ENCODE measurements around the gene IMMP2L. TPM values are rescaled to one million over a fixed set of nuclear protein-coding genes. Genes with fewer than 3 reads are reported as not detected.

The IMMP2L gene
- total and polyA plus RNA-seq, 2 of the 8 experiments (the other 6 are each of a cell fraction or from before 2014, with no cell fraction given): 2.3 to 10.1 TPM

DNA sequence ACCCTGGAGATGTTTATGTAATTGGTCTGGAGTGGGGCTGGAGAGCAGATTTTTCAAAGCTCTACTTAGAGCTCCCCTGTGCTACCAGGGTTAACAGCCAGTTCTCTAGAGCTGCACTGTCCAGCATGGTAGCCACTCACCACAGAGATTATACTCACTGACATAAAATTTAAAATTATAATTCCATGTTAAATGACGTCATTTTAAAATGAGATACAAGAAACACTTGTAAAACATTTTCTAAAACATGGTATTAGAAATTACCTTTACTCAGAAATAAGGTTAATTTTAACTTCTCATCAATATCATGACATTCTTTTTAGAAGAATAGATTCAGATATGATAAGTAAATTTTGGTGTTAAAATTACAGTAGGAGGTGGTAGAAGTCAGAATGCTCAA lies 777.5 kb downstream of the IMMP2L start (continued):
- TF ChIP-seq SP4 (IDR thresholded peaks at IDR 0.05; ENCODE audit: low read length) (no peak), ATF3 (IDR thresholded peaks at IDR 0.05; ENCODE audit: insufficient read depth, low read depth, low read length) (no peak), NANOG (IDR thresholded peaks at IDR 0.05; ENCODE audit: insufficient read depth, low read depth, low read length, poor library complexity, severe bottlenecking) (no peak), CBX5 (IDR thresholded peaks at IDR 0.05; ENCODE audit: low read depth, low read length) (no peak)
- TF ChIP-seq, protein P1, sequence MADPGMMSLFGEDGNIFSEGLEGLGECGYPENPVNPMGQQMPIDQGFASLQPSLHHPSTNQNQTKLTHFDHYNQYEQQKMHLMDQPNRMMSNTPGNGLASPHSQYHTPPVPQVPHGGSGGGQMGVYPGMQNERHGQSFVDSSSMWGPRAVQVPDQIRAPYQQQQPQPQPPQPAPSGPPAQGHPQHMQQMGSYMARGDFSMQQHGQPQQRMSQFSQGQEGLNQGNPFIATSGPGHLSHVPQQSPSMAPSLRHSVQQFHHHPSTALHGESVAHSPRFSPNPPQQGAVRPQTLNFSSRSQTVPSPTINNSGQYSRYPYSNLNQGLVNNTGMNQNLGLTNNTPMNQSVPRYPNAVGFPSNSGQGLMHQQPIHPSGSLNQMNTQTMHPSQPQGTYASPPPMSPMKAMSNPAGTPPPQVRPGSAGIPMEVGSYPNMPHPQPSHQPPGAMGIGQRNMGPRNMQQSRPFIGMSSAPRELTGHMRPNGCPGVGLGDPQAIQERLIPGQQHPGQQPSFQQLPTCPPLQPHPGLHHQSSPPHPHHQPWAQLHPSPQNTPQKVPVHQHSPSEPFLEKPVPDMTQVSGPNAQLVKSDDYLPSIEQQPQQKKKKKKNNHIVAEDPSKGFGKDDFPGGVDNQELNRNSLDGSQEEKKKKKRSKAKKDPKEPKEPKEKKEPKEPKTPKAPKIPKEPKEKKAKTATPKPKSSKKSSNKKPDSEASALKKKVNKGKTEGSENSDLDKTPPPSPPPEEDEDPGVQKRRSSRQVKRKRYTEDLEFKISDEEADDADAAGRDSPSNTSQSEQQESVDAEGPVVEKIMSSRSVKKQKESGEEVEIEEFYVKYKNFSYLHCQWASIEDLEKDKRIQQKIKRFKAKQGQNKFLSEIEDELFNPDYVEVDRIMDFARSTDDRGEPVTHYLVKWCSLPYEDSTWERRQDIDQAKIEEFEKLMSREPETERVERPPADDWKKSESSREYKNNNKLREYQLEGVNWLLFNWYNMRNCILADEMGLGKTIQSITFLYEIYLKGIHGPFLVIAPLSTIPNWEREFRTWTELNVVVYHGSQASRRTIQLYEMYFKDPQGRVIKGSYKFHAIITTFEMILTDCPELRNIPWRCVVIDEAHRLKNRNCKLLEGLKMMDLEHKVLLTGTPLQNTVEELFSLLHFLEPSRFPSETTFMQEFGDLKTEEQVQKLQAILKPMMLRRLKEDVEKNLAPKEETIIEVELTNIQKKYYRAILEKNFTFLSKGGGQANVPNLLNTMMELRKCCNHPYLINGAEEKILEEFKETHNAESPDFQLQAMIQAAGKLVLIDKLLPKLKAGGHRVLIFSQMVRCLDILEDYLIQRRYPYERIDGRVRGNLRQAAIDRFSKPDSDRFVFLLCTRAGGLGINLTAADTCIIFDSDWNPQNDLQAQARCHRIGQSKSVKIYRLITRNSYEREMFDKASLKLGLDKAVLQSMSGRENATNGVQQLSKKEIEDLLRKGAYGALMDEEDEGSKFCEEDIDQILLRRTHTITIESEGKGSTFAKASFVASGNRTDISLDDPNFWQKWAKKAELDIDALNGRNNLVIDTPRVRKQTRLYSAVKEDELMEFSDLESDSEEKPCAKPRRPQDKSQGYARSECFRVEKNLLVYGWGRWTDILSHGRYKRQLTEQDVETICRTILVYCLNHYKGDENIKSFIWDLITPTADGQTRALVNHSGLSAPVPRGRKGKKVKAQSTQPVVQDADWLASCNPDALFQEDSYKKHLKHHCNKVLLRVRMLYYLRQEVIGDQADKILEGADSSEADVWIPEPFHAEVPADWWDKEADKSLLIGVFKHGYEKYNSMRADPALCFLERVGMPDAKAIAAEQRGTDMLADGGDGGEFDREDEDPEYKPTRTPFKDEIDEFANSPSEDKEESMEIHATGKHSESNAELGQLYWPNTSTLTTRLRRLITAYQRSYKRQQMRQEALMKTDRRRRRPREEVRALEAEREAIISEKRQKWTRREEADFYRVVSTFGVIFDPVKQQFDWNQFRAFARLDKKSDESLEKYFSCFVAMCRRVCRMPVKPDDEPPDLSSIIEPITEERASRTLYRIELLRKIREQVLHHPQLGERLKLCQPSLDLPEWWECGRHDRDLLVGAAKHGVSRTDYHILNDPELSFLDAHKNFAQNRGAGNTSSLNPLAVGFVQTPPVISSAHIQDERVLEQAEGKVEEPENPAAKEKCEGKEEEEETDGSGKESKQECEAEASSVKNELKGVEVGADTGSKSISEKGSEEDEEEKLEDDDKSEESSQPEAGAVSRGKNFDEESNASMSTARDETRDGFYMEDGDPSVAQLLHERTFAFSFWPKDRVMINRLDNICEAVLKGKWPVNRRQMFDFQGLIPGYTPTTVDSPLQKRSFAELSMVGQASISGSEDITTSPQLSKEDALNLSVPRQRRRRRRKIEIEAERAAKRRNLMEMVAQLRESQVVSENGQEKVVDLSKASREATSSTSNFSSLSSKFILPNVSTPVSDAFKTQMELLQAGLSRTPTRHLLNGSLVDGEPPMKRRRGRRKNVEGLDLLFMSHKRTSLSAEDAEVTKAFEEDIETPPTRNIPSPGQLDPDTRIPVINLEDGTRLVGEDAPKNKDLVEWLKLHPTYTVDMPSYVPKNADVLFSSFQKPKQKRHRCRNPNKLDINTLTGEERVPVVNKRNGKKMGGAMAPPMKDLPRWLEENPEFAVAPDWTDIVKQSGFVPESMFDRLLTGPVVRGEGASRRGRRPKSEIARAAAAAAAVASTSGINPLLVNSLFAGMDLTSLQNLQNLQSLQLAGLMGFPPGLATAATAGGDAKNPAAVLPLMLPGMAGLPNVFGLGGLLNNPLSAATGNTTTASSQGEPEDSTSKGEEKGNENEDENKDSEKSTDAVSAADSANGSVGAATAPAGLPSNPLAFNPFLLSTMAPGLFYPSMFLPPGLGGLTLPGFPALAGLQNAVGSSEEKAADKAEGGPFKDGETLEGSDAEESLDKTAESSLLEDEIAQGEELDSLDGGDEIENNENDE (IDR thresholded peaks at IDR 0.05; ENCODE audit: insufficient replicate concordance, low read length): no peak

All from H1 (cell line).